GM21381 (cell line): ENCODE data around the gene AP1AR.
A peak's percentile ranks its signal among the peaks of the same experiment; 100 is the strongest.
"Not testable (repeated sequence)": the region's sequence is repeated elsewhere in the genome, so short reads cannot be mapped to it uniquely, and the experiment has no call there.

Source experiments
- ATAC-seq: cut with Tn5 transposase; IDR thresholded peaks from one replicate; pipeline ENCODE4 v1.9.1; 2021; ENCODE audit warnings: mild to moderate bottlenecking, moderate library complexity; ENCODE audit not compliant: unreplicated experiment

AP1AR gene

GRCh38 chr4:112277705-112278448 lies 46.3 kb downstream of the AP1AR start:
- ATAC-seq = no peak

GRCh38 chr4:112279025-112279881 lies 47.7 kb downstream of the AP1AR start:
- ATAC-seq = peak; percentile 71

- ATAC-seq = no peak
These were observed 48.3 kb downstream of the AP1AR start for GRCh38 chr4:112279882-112280315.

- no peak for ATAC-seq
These were observed 48.9 kb downstream of the AP1AR start for GRCh38 chr4:112280386-112281056.

- not testable (repeated sequence) for ATAC-seq
These were observed 50.4 kb downstream of the AP1AR start for GRCh38 chr4:112281895-112282398.

- no peak for ATAC-seq
These were observed 51.5 kb downstream of the AP1AR start for GRCh38 chr4:112282860-112283667.

GRCh38 chr4:112284166-112284565 lies 52.6 kb downstream of the AP1AR start:
- no peak for ATAC-seq

- no peak for ATAC-seq
These were observed 53.2 kb downstream of the AP1AR start for GRCh38 chr4:112284662-112285411.

GRCh38 chr4:112287258-112287989 lies 55.8 kb downstream of the AP1AR start:
- peak; percentile 23 for ATAC-seq

GRCh38 chr4:112288455-112288854 lies 56.9 kb downstream of the AP1AR start:
- ATAC-seq = peak; percentile 24

- no peak for ATAC-seq
These were observed 58.0 kb downstream of the AP1AR start for GRCh38 chr4:112289407-112290253.

GRCh38 chr4:112290341-112290740 lies 58.8 kb downstream of the AP1AR start:
- no peak for ATAC-seq

GRCh38 chr4:112296949-112297880 lies 65.6 kb downstream of the AP1AR start, which contains the start of gene ALPK1:
Gene ALPK1, plus strand, starts transcription at chr4:112297369.
- peak; percentile 79 for ATAC-seq

GRCh38 chr4:112299721-112300120 lies 68.1 kb downstream of the AP1AR start:
- no peak for ATAC-seq

- peak; percentile 60 for ATAC-seq
These were observed 71.0 kb downstream of the AP1AR start for GRCh38 chr4:112302320-112303274.

GRCh38 chr4:112305477-112305876 lies 73.9 kb downstream of the AP1AR start:
- not testable (repeated sequence) for ATAC-seq
